ENCODE data around the gene ZDHHC14.

ZDHHC14 gene

DNA sequence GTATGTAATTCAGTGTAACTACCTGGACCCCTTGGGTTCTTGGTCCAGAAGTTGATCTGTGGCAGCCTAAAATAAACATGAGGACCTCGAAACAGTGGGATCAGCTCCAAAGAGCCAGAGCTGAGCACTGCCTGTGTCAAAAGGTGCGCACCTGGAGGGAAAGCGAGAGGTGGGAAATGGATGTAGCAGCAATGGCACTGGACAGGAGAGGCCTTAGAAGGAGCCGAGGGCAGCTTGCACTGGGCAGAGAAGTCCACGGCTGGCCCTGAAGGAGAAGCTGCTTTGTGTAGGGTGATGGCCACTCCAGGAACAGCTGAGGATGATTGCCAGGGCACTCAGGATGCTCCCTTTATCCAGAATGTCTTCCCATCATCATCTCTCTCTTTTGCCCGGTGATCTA, 228.1 kb downstream of the ZDHHC14 start:
- H3K4me1 Mint-ChIP-seq: peaks cover 57% of the 10 kb centered on the region

DNA sequence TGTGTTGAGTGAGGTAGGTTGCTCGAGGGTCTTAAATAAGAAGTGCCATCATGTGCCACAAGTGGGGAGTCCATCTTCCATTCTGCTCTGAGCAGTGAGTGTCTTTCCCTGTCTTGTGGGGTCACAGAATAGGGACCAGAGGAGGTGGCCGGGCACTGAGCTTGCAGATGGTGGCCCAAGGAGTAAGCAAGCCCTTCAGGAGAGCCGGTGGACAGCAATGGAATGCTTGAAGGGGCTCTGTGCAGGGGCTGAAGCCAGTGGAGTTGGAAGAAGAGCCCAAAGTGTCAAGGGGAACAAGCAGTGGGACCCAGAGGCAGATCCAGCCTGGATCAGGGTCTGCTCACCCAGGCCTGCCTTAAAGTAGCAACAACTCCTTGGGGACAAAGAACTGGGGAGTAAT, 228.6 kb downstream of the ZDHHC14 start:
- H3K36me3 Mint-ChIP-seq: peaks cover 8% of the 10 kb centered on the region
- H3K9me3 Mint-ChIP-seq: no peaks in the 10 kb centered on the region

More for the DNA sequence above, 228.1 kb downstream of the ZDHHC14 start:
- ATAC-seq (ENCODE audit: low read depth) (no peak), DNase-seq (ENCODE audit: low spot score in 2 of 2) (no peak)
- Mint-ChIP-seq H3K4me3 (no peak overlapping the region), H3K27me3 (no peaks in the 10 kb centered on the region), H3K9me3 (no peaks in the 10 kb centered on the region), H3K36me3 (peaks cover 8% of the 10 kb centered on the region), H3K27ac (peak overlapping the region; percentile 85)

DNA sequence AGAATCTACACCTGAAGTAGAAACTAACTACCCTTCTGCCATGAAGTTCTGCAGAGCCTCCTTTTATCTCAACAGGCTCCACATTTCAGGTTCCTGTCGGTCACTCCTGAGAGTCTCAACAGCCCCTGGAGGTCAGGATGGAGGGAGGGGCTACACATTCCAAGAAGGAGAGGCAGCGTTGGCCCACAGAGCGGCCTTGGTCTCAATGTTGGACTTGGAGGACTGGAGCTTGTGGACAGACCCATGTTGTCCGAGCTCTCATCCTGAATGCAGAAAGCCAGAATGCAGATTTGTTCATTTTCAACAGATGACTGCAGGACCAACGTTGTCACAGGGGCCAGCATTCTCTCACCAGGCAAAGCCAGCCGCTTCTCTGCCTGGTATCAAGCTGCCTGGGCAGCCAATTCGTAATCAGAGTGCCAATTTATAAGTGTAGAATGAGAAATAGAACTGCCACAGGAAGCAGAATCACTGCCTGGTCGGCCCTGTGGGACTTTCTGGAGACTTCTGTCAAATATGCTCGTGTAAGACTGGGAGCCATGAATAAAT, 229.5 kb downstream of the ZDHHC14 start:
- peaks cover 8% of the 10 kb centered on the region for H3K36me3 Mint-ChIP-seq
- DNase-seq (ENCODE audit: low spot score in 2 of 2): no peak
- no peak overlapping the region for H3K27ac Mint-ChIP-seq
- H3K4me3 Mint-ChIP-seq: no peak overlapping the region
- no peaks in the 10 kb centered on the region for H3K9me3 Mint-ChIP-seq
- peaks cover 62% of the 10 kb centered on the region for H3K4me1 Mint-ChIP-seq
- H3K27me3 Mint-ChIP-seq: no peaks in the 10 kb centered on the region
- no peak for ATAC-seq (ENCODE audit: low read depth)

More for the DNA sequence above, 228.6 kb downstream of the ZDHHC14 start:
- Mint-ChIP-seq H3K27me3 (no peaks in the 10 kb centered on the region), H3K4me1 (peaks cover 61% of the 10 kb centered on the region), H3K27ac (peak overlapping the region; percentile 85), H3K4me3 (no peak overlapping the region)
- DNase-seq (ENCODE audit: low spot score in 2 of 2) (no peak), ATAC-seq (ENCODE audit: low read depth) (no peak)

DNA sequence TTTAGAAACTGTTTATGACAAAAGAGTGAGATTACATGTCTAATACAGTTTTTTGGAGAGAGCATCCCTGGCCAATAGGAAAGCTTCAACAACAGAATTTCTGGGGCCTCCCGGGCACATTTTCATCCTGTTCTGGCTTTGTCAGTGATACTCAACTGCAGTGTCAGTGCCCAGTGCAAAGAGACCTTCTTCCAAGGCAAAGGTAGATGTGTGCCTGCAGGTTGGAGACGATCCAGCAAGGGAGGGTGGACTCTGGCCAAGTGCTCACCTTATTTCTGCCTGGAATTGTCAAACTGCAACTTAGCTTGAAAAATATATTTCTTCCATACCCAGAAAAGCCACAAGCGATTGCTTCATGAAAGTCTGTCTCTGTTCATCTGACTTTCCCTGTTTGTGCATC, 230.4 kb downstream of the ZDHHC14 start:
- Mint-ChIP-seq H3K27ac (peak overlapping the region; percentile 43), H3K4me1 (peaks cover 62% of the 10 kb centered on the region), H3K36me3 (peaks cover 12% of the 10 kb centered on the region), H3K27me3 (no peaks in the 10 kb centered on the region), H3K4me3 (no peak overlapping the region), H3K9me3 (no peaks in the 10 kb centered on the region)
- DNase-seq (ENCODE audit: low spot score in 2 of 2): no peak
- no peak for ATAC-seq (ENCODE audit: low read depth)

DNA sequence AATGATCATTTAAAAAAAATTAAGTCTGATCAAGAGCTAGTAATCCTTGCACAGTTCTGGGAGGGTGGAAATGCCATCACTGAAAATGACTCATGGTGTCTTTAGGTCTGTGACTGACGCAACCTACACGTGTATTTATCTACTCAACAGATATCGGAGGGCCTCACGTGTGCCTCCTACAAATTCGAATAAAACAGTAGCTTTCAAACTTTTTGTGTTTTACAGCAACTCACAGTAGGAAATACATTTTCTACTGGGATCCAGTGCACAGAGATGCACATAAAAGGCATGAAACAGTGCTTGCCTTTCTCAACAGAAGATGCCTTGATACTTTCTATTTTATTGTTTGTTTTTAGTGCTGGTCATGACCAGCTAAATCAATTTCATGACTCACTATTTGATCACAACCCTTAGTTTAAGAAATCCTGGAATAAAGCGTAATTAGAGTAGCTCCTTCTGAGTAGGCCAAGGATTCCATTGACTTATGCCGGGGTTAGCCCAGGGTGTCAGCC, 232.1 kb downstream of the ZDHHC14 start:
- ATAC-seq (ENCODE audit: low read depth): no peak
- no peak overlapping the region for H3K4me3 Mint-ChIP-seq
- peaks cover 10% of the 10 kb centered on the region for H3K36me3 Mint-ChIP-seq
- no peak for DNase-seq (ENCODE audit: low spot score in 2 of 2)
- H3K4me1 Mint-ChIP-seq: peaks cover 55% of the 10 kb centered on the region
- H3K9me3 Mint-ChIP-seq: no peaks in the 10 kb centered on the region
- H3K27me3 Mint-ChIP-seq: no peaks in the 10 kb centered on the region
- no peak overlapping the region for H3K27ac Mint-ChIP-seq

DNA sequence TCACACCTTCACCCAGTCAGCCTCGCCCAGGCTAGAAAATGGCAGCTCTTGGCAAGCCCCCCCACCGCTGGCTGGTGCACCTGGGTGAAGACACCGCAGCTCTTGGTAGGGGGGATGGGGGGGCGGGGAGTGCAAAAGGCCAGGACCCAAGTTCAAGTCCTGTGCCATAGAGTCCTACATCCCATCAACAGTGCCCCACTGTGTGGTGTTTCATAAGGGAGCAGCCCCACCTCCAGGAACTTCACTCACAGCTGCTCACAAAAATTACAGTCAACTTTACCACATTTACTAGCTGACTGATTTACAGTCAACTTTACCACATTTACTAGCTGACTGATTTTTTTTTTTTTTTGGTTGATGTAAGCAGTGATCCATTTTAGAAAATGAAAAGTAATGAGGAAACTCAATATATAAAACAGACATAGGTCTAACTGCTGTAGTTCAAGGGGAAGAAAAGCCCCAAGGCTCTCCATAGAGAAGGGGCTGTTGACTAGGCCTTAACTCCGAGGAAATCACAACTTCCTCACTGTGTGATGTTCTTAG, 233.1 kb downstream of the ZDHHC14 start:
- Mint-ChIP-seq H3K36me3 (peaks cover 9% of the 10 kb centered on the region), H3K9me3 (no peaks in the 10 kb centered on the region), H3K4me3 (no peak overlapping the region), H3K27me3 (no peaks in the 10 kb centered on the region), H3K4me1 (peaks cover 49% of the 10 kb centered on the region), H3K27ac (peak overlapping the region; percentile 91)
- DNase-seq (ENCODE audit: low spot score in 2 of 2) (no peak), ATAC-seq (ENCODE audit: low read depth) (peak; percentile 68)

DNA sequence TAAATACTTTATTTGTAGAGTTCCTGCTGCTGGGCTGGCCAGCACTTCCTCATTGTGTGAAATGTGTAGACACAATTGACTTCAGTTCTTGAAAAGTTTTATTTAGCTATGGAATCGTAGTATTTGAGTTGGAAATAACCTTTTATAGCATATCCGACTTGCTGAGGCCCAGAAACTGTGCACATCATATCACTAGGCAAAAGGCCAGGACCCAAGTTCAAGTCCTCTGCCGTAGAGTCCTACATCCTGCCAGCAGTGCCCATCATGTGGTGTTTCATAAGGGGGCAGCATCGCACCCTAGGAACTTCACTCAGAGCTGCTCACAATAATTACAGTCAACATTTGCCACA, 234.4 kb downstream of the ZDHHC14 start:
- H3K27me3 Mint-ChIP-seq: no peaks in the 10 kb centered on the region

DNA sequence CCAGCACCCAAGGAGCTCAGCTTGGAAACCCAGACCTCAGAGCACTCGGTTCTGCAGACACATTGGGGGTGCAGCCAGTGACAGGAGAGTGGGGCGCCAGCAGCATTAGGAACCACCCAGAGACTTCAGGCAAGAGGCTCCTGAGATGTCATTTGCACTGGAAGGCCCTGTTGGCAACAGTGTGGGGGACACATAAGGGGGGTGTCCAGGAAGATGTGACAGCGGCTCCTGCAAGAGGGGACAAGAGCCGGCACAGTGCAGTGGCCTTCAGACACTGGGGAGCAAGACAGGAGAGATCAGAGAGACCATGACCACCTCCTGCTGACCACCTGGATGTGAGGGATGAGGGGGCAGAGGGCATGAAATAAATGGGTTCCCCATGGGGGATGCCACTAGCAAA, 235.0 kb downstream of the ZDHHC14 start:
- H3K36me3 Mint-ChIP-seq: peaks cover 9% of the 10 kb centered on the region
- peaks cover 38% of the 10 kb centered on the region for H3K4me1 Mint-ChIP-seq
- DNase-seq (ENCODE audit: low spot score in 2 of 2): no peak
- H3K27ac Mint-ChIP-seq: peak overlapping the region; percentile 91
- H3K27me3 Mint-ChIP-seq: no peaks in the 10 kb centered on the region
- no peak for ATAC-seq (ENCODE audit: low read depth)
- H3K9me3 Mint-ChIP-seq: no peaks in the 10 kb centered on the region
- H3K4me3 Mint-ChIP-seq: no peak overlapping the region

More for the DNA sequence above, 234.4 kb downstream of the ZDHHC14 start:
- H3K4me3 Mint-ChIP-seq: peak overlapping the region; percentile 59
- no peaks in the 10 kb centered on the region for H3K9me3 Mint-ChIP-seq
- no peak for DNase-seq (ENCODE audit: low spot score in 2 of 2)
- peak overlapping the region; percentile 91 for H3K27ac Mint-ChIP-seq
- ATAC-seq (ENCODE audit: low read depth): peak; percentile 57
- H3K36me3 Mint-ChIP-seq: peaks cover 9% of the 10 kb centered on the region
- peaks cover 41% of the 10 kb centered on the region for H3K4me1 Mint-ChIP-seq

DNA sequence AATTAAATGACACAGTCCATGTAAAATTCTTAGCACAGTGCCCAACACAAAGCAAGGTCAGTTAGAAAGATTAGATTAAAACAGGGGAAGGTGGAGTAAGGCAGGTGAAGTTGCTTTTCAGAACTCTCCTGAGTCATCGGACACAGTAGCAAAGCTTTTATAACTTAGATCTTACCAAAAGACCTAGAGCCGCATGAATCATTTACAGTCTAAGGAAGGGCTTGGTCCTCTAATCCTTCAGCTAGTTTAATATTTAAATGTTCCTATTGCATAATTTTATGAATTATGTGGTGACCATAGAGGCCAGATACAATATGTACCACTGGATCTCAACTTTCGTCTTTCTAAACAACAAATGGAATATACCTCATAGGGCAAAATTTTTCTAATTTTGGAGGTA, 240.0 kb downstream of the ZDHHC14 start:
- Mint-ChIP-seq H3K4me3 (no peak overlapping the region), H3K4me1 (peaks cover 22% of the 10 kb centered on the region), H3K27me3 (no peaks in the 10 kb centered on the region), H3K27ac (no peak overlapping the region), H3K9me3 (peaks cover 2% of the 10 kb centered on the region), H3K36me3 (peaks cover 18% of the 10 kb centered on the region)
- DNase-seq (ENCODE audit: low spot score in 2 of 2): no peak
- no peak for ATAC-seq (ENCODE audit: low read depth)

DNA sequence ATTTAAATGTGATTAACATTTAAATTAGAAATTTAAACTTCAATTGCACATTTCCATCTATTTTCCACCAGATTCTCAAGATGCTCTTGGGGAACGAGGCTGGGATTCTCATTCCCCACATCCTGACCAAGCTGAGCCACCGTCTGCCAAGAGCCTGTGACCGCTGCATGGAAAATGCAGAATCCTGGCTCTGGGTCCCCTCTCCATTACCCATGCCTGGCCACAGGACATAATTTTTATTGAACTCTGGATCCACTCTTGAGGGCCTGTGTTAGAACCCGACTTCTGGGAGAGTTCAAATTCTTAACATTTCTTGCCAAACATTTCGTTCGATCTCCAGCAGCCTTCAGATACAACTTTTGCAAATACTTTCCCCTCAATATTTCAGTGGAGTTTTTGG, 240.4 kb downstream of the ZDHHC14 start:
- no peak overlapping the region for H3K4me3 Mint-ChIP-seq
- H3K9me3 Mint-ChIP-seq: peaks cover 2% of the 10 kb centered on the region
- H3K4me1 Mint-ChIP-seq: peaks cover 19% of the 10 kb centered on the region
- DNase-seq (ENCODE audit: low spot score in 2 of 2): no peak
- H3K36me3 Mint-ChIP-seq: peaks cover 15% of the 10 kb centered on the region
- no peak for ATAC-seq (ENCODE audit: low read depth)
- H3K27ac Mint-ChIP-seq: no peak overlapping the region
- no peaks in the 10 kb centered on the region for H3K27me3 Mint-ChIP-seq

DNA sequence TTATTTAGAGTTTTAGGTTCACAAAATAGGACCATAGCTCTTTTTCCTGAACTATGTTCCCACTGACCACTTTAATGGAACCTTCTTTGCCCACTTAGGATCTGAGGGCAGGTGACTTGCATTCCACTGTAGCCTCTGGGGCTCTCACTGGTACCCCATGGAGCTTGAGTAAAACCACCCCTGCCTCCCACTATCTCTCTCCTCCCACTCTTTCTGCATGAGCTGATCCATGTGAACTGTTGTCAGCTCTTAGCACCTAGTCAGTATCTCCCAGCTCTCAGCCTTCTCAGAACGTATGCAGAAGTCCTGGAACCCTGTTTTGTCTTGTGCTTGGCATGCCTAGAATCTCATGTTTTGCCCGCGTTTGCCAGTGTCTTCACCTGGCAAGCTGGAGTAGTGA, 241.4 kb downstream of the ZDHHC14 start:
- peaks cover 15% of the 10 kb centered on the region for H3K36me3 Mint-ChIP-seq
- H3K4me3 Mint-ChIP-seq: no peak overlapping the region
- DNase-seq (ENCODE audit: low spot score in 2 of 2) (no peak), ATAC-seq (ENCODE audit: low read depth) (no peak)
- H3K4me1 Mint-ChIP-seq: peaks cover 16% of the 10 kb centered on the region
- no peaks in the 10 kb centered on the region for H3K27me3 Mint-ChIP-seq
- no peak overlapping the region for H3K27ac Mint-ChIP-seq
- peaks cover 2% of the 10 kb centered on the region for H3K9me3 Mint-ChIP-seq

DNA sequence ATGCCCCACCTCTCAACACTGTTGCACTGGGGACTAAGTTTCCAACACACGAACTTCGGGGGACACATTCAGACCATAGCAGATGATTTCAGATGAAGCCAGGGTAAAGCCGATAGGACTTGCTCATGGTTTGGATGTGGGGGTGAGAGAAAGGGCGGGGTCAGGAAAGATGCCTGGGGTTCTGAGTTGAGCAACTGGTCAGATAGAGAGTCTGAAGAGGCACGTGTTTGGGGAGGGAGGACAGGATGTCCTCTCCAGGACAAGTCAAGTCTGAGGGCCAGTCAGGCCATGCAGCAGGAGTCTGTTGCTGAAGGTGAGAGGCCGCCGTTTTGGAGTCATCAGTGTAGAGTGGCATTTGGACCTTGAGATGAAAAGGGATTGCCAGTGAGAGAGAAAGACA, 244.1 kb downstream of the ZDHHC14 start:
- peak overlapping the region; percentile 13 for H3K4me3 Mint-ChIP-seq
- peaks cover 22% of the 10 kb centered on the region for H3K4me1 Mint-ChIP-seq
- DNase-seq (ENCODE audit: low spot score in 2 of 2) (no peak), ATAC-seq (ENCODE audit: low read depth) (no peak)
- H3K9me3 Mint-ChIP-seq: peaks cover 2% of the 10 kb centered on the region
- no peaks in the 10 kb centered on the region for H3K27me3 Mint-ChIP-seq
- H3K27ac Mint-ChIP-seq: peak overlapping the region; percentile 40
- peaks cover 15% of the 10 kb centered on the region for H3K36me3 Mint-ChIP-seq

DNA sequence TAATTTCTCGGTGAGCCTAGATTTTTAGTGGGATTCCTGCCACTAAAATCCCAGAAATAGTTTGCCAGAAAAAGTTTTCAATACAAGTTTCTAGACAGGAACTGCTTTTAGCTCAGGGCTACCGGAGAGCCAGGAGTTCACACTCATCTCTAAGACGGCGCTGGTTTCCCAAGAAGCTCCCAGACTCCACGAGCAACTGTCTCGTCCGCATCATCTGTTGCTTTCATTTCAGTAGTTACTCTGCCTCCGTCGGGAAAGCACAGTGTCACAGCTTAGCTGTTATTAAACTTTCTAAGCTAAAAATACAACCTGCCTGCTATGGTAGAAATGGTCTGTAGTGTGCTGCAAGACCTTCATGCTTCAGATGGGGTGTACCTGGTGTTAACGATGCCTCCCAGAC, 244.8 kb downstream of the ZDHHC14 start:
- H3K27me3 Mint-ChIP-seq: no peaks in the 10 kb centered on the region
- ATAC-seq (ENCODE audit: low read depth) (no peak), DNase-seq (ENCODE audit: low spot score in 2 of 2) (no peak)
- H3K4me3 Mint-ChIP-seq: no peak overlapping the region
- H3K36me3 Mint-ChIP-seq: peaks cover 15% of the 10 kb centered on the region
- peaks cover 22% of the 10 kb centered on the region for H3K4me1 Mint-ChIP-seq
- H3K27ac Mint-ChIP-seq: no peak overlapping the region
- H3K9me3 Mint-ChIP-seq: peaks cover 2% of the 10 kb centered on the region

DNA sequence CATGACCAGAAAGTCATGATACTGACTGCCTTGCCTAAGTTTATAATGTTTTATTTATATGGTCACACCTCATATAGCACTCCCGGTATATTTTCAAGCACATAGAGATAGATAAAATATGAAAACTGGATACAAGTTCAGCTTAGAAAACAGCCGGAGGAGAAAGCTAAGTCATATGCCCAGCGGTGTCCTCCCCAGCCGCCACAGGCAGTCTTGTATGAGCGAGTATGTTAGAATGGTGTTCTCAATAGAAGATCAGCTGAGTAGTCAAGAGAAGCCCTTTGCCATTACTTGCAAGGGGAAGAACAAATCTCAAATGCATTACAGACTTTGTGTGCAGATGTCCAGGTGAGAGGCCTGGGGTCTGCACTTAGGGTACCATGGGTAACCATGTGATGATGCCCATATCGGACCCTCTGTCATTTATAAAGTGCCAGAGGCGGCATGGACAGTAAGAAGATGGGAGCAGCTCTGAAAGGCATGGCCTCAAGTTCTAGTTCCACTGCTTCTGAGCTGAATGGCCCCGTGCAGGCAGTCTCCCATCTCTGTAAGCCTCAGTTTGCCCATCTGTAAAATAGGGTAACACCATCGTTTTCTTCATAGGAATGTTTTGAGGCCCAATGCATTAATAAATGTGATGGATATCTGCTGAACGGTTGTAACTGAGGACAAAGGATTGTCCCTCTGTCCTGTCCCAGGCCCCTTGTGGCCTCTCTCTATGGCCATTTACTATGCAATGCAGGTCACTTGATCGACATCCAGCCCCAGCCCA, 246.4 kb downstream of the ZDHHC14 start:
- H3K4me1 Mint-ChIP-seq: peaks cover 22% of the 10 kb centered on the region
- no peak for DNase-seq (ENCODE audit: low spot score in 2 of 2)
- peaks cover 2% of the 10 kb centered on the region for H3K9me3 Mint-ChIP-seq
- peaks cover 14% of the 10 kb centered on the region for H3K36me3 Mint-ChIP-seq
- no peaks in the 10 kb centered on the region for H3K27me3 Mint-ChIP-seq
- no peak overlapping the region for H3K4me3 Mint-ChIP-seq
- no peak for ATAC-seq (ENCODE audit: low read depth)
- H3K27ac Mint-ChIP-seq: no peak overlapping the region
